T-helper 17 cell (primary cell): ENCODE data around the gene BAIAP3. TPM values are rescaled to one million over a fixed set of nuclear protein-coding genes. Genes with fewer than 3 reads are reported as not detected.
A peak's percentile ranks its signal among the peaks of the same experiment; 100 is the strongest.

Experiments
- ATAC-seq: fragments of 150-1000 bp; cut with Tn5 transposase; 2 replicates; pipeline ENCODE4 v1.10.0; 2021; ENCODE audit warnings: mild to moderate bottlenecking, moderate library complexity
- DNase-seq, 3 donors: peaks; one replicate each; pipeline versions ENCODE4 v3.0.0 to v3.0.0-alpha.2; 2020 to 2021
- H3K9me3 ChIP-seq: one replicate; pipeline ENCODE4 v1.7.0; 2013; ENCODE audit warnings: low read length, mild to moderate bottlenecking; ENCODE audit not compliant: control insufficient read depth, poor library complexity, severe bottlenecking
- H3K27ac Mint-ChIP-seq: one replicate; pipeline ENCODE4 v1.8.0; 2022; ENCODE audit warnings: mild to moderate bottlenecking, moderate library complexity, mixed read lengths
- H3K27me3 Mint-ChIP-seq: one replicate; pipeline ENCODE4 v1.8.0; 2022; ENCODE audit warnings: mixed read lengths
- H3K36me3 Mint-ChIP-seq: one replicate; pipeline ENCODE4 v1.8.0; 2022; ENCODE audit warnings: low read depth, mixed read lengths
- H3K4me1 Mint-ChIP-seq: one replicate; pipeline ENCODE4 v1.8.0; 2022; ENCODE audit warnings: mild to moderate bottlenecking, mixed read lengths
- H3K4me3 Mint-ChIP-seq: one replicate; pipeline ENCODE4 v1.8.0; 2022; ENCODE audit warnings: mild to moderate bottlenecking, moderate library complexity, mixed read lengths
- total RNA-seq, 4 donors: library from RNA in 2 of 4; stranded (reverse) in 2 of 4; gene quantifications; one replicate each; pipeline ENCODE4 v1.2.3 and lab custom pipeline; 2022 to 2026

The BAIAP3 gene
- total RNA-seq, 2 donors from 2014 or later, result 11.8 to 20.0 TPM

DNA sequence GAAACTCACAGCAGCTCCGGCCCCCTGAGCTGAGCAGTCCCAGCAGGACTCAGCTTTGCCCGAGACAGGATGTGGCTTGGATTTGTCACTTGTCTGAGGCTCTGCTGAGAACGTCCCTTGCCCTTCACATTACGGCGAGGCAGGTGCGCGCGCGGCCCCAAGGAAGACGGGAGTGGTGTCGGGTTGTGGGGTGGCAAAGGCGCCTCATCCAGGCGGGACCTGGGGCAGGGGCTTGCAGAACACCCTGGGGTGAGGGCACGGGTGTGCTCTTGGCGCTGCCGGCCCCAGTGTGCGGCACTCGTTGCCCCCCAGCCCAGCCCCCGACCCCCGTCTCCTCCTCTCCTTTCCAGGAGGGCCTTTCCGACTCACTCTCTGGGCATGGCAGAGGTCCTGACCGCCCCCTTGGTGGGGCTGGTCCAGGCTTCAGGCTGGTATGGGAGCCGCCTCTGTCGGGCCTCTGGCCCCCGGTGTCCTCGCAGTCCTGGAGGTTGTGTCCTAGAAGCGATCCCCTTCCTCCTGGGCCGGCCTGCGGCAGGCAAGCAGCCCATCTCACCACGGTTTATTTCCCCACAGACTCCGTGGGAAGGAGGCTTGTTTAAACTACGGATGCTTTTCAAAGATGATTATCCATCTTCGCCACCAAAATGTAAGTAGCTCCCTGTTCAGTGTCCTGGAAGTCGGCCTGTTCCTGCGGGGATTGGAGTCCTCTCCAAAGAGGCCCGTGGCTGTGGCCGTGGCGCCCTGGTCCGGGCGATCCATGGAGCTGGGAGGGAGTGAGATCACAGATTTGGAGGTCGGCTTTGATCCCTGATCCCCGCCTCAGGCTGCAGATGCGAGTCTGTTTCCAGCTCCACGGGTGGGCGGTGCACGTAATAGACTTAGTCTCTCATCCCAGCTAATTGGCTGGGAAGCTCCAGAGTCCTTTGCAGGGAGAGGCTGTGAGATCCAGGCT lies 18.1 kb upstream of the BAIAP3 start:
- no peak for ATAC-seq
- Mint-ChIP-seq H3K27me3 (no peaks in the 10 kb centered on the region), H3K4me3 (no peak overlapping the region), H3K36me3 (peaks cover 3% of the 10 kb centered on the region), H3K4me1 (peaks cover 11% of the 10 kb centered on the region), H3K27ac (peak overlapping the region; percentile 41)
- H3K9me3 ChIP-seq, result no peaks in the 10 kb centered on the region
- no peak for DNase-seq

GRCh38 chr16:1316033-1316405 lies 17.4 kb upstream of the BAIAP3 start:
- peaks cover 6% of the 10 kb centered on the region for H3K4me1 Mint-ChIP-seq
- H3K27me3 Mint-ChIP-seq, result no peaks in the 10 kb centered on the region
- ATAC-seq, result no peak
- peak overlapping the region; percentile 41 for H3K27ac Mint-ChIP-seq
- no peak overlapping the region for H3K4me3 Mint-ChIP-seq
- DNase-seq, result no peak
- H3K36me3 Mint-ChIP-seq, result peaks cover 3% of the 10 kb centered on the region
- H3K9me3 ChIP-seq, result no peaks in the 10 kb centered on the region

GRCh38 chr16:1317479-1318267 lies 15.8 kb upstream of the BAIAP3 start:
- ATAC-seq, result no peak

GRCh38 chr16:1318268-1318545 lies 15.2 kb upstream of the BAIAP3 start:
- Mint-ChIP-seq H3K4me1 (peaks cover 3% of the 10 kb centered on the region), H3K4me3 (no peak overlapping the region), H3K36me3 (peaks cover 3% of the 10 kb centered on the region), H3K27ac (peak overlapping the region; percentile 84), H3K27me3 (no peaks in the 10 kb centered on the region)
- ATAC-seq, result no peak
- DNase-seq, result no peak
- H3K9me3 ChIP-seq, result no peaks in the 10 kb centered on the region

More at GRCh38 chr16:1317479-1318267, 15.8 kb upstream of the BAIAP3 start:
- Mint-ChIP-seq H3K27me3 (no peaks in the 10 kb centered on the region), H3K27ac (peak overlapping the region; percentile 84), H3K4me3 (no peak overlapping the region), H3K36me3 (peaks cover 3% of the 10 kb centered on the region), H3K4me1 (peaks cover 3% of the 10 kb centered on the region)
- H3K9me3 ChIP-seq, result no peaks in the 10 kb centered on the region
- DNase-seq, result no peak

DNA sequence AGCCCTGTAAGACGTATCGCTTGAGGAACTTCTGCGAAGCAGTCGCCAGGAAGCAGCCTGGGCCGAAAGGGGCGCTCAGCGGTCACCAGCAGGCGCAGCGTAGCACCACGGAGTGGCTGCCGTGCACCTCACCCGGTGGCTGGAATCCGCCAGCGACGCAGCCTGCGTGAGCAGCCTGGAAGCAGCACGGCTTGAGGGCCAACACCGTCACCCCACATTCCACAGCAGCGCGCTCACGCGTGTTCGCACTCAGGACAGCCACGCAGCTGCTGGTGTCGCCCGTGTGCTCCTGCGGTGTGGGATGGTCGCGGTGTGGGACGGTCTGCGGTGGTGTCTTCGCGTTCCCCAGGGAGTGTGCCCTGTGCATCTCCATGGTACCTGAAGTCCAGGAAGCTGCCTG lies 14.4 kb upstream of the BAIAP3 start:
- H3K4me3 Mint-ChIP-seq, result no peak overlapping the region
- peaks cover 3% of the 10 kb centered on the region for H3K36me3 Mint-ChIP-seq
- H3K4me1 Mint-ChIP-seq, result peaks cover 3% of the 10 kb centered on the region
- ATAC-seq (no peak), DNase-seq (no peak)
- H3K27ac Mint-ChIP-seq, result no peak overlapping the region
- H3K27me3 Mint-ChIP-seq, result no peaks in the 10 kb centered on the region
- no peaks in the 10 kb centered on the region for H3K9me3 ChIP-seq

DNA sequence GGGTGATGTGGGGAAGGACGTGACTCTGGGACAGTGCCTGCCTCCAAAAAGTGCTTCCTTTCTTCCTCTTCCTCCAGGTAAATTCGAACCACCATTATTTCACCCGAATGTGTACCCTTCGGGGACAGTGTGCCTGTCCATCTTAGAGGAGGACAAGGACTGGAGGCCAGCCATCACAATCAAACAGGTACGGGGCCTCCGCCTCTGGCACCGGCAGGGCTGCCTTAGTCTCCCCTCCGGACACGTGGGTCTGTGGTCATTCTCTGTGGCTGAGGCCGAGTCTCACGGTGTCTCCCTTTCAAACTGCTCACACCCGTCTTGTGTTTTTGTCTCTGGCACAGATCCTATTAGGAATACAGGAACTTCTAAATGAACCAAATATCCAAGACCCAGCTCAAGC lies 13.3 kb upstream of the BAIAP3 start:
- DNase-seq (no peak), ATAC-seq (no peak)
- Mint-ChIP-seq H3K4me1 (peaks cover 5% of the 10 kb centered on the region), H3K36me3 (peaks cover 5% of the 10 kb centered on the region), H3K27ac (no peak overlapping the region), H3K4me3 (no peak overlapping the region), H3K27me3 (no peaks in the 10 kb centered on the region)
- H3K9me3 ChIP-seq, result no peaks in the 10 kb centered on the region

DNA sequence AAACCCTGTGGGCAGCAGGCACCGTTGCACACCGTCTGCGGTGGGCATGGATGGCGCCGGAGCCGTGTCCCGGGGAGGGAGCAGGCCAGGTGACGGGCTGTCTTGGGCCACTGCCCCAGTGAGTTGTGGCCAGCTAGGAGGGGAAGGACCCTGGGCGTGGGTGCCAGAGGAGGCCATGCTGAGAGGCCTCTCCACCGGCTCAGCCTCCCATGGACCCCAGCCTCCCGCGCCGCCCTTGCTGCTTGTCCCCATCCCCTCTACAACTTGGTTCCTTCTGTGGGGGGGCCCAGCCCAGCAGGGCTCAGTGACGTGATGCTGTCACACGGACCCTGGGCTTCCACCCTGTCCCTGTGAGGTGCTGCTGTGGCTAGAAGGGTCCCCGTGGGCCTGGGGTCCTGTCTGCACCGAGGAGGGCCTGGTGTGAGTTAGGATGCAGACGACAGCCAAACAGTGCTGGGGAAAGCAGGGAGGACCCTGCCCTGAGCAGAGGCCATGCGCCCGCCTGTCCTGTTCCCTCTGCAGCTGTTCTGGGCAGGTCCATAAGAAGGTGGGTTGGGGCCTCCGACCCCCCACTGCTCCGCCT lies 12.7 kb upstream of the BAIAP3 start:
- H3K9me3 ChIP-seq, result no peaks in the 10 kb centered on the region
- Mint-ChIP-seq H3K4me3 (no peak overlapping the region), H3K4me1 (peaks cover 5% of the 10 kb centered on the region), H3K27ac (no peak overlapping the region), H3K36me3 (peaks cover 5% of the 10 kb centered on the region), H3K27me3 (no peaks in the 10 kb centered on the region)
- ATAC-seq (no peak), DNase-seq (no peak)

GRCh38 chr16:1322407-1322806 lies 11.0 kb upstream of the BAIAP3 start:
- peaks cover 5% of the 10 kb centered on the region for H3K4me1 Mint-ChIP-seq

DNA sequence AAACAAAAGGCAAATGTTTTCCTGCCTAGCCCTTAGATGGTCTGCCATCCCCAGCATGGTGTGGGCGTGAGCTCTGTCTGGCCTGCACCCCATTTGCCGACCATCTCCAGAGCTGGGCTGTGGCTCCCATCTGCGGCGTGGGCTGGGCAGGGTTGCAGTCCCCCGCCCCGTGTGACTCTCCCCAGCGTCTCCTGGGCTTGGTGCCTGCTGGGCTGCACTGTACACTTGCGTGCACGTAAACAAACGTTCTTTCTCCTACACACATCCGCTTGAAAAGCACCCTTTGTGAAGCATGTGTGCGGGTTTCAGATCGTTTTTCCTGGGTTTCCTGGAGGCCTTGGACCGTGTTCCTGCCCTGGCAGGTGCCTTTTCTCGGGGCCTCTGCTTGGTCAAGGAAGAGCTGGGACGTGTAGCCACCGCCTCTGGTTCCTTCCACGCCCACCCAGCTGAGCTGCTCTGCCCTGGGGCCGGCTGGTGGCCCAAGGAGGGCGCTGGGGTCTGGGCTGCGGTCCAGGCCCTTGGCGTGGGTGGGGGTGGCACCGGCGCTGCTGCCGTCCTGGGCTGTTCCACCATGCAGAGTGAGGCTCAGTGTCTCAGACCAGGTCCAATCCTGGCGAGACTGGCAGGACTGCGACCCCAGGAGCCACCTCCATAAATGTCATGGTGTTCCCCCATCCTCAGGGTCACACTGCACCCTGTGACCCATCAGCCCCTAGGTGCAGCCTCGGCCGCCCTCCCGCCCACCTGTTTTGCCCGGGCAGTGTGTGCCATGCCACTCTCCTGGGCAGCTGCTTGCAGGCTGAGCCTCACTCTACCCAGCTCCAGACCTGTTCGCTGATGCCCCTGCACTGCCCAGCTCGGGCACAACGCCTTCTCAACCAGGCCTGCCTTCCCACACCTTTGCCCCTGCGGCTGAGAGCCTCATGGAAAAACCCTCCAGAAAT lies 9.9 kb upstream of the BAIAP3 start:
- Mint-ChIP-seq H3K27ac (no peak overlapping the region), H3K27me3 (no peaks in the 10 kb centered on the region), H3K4me3 (peak overlapping the region; percentile 5), H3K4me1 (peaks cover 2% of the 10 kb centered on the region), H3K36me3 (peaks cover 3% of the 10 kb centered on the region)
- no peak for ATAC-seq
- no peaks in the 10 kb centered on the region for H3K9me3 ChIP-seq
- no peak for DNase-seq

More at GRCh38 chr16:1322407-1322806, 11.0 kb upstream of the BAIAP3 start:
- H3K9me3 ChIP-seq, result no peaks in the 10 kb centered on the region
- no peak overlapping the region for H3K27ac Mint-ChIP-seq
- no peaks in the 10 kb centered on the region for H3K27me3 Mint-ChIP-seq
- no peak overlapping the region for H3K4me3 Mint-ChIP-seq
- ATAC-seq (no peak), DNase-seq (no peak)
- H3K36me3 Mint-ChIP-seq, result peaks cover 5% of the 10 kb centered on the region

- Mint-ChIP-seq H3K27me3 (no peaks in the 10 kb centered on the region), H3K4me1 (peaks cover 2% of the 10 kb centered on the region), H3K36me3 (peaks cover 3% of the 10 kb centered on the region), H3K27ac (peak overlapping the region; percentile 9), H3K4me3 (no peak overlapping the region)
- no peak for DNase-seq
- no peak for ATAC-seq
- H3K9me3 ChIP-seq, result no peaks in the 10 kb centered on the region
Observed at GRCh38 chr16:1324286-1324826, 9.1 kb upstream of the BAIAP3 start.

- peaks cover 3% of the 10 kb centered on the region for H3K36me3 Mint-ChIP-seq
- no peaks in the 10 kb centered on the region for H3K9me3 ChIP-seq
- peak overlapping the region; percentile 9 for H3K27ac Mint-ChIP-seq
- H3K27me3 Mint-ChIP-seq, result no peaks in the 10 kb centered on the region
- ATAC-seq, result no peak
- H3K4me1 Mint-ChIP-seq, result peaks cover 2% of the 10 kb centered on the region
- DNase-seq, result no peak
- no peak overlapping the region for H3K4me3 Mint-ChIP-seq
Observed at GRCh38 chr16:1325261-1325660, 8.2 kb upstream of the BAIAP3 start.

DNA sequence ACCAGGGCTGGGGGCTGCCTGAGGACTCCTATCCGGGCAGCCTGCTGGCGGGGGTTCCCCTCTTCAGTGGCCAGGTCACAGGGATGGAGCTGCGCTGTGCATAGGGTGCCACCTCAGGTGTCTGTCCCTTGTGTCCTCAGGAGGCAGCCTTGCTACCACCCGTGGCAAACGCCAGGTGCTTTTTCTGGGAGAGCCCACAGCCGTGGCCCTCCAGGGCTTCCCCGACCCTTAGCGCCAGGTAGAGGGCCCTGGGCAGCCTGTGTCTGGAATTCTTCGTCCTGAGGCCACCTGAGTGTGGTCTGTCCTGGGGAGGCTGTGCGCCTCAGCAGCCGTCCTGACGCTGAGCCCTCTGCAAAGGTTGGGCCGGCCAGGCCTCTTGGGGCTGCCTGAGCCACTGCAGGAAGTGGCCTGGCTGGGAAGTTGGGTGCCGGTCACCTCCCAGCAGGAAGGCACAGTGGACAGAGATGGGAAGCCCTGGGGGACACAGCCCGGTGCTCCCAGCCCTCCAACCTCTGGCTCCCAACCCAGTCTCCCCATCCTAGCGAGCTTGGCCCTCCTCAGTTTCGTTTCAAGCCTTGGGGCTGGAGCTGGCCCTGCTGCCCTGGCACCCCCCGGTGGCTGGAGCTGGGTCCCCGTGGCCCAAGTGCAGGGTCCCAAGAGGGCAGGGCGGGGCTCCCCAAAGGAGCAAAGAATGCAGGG lies 7.6 kb upstream of the BAIAP3 start:
- no peaks in the 10 kb centered on the region for H3K9me3 ChIP-seq
- Mint-ChIP-seq H3K27ac (no peak overlapping the region), H3K4me3 (no peak overlapping the region), H3K27me3 (no peaks in the 10 kb centered on the region), H3K4me1 (peaks cover 2% of the 10 kb centered on the region), H3K36me3 (peaks cover 3% of the 10 kb centered on the region)
- DNase-seq, result no peak
- peak; percentile 17 for ATAC-seq
